GM19099 (cell line): Measurements from ENCODE around the gene NAT16.

Source experiments
- POLR2A ChIP-seq: IDR thresholded peaks from 3 replicates; pipeline ENCODE4 v1.6.1; 2011; ENCODE audit warnings: low read depth; ENCODE audit not compliant: insufficient read length; ENCODE audit errors: extremely low read depth

NAT16 gene

GRCh38 chr7:101208794-101209193, 28.7 kb upstream of the NAT16 start:
- TF ChIP-seq POLR2A = no peak

GRCh38 chr7:101207459-101207858, 27.4 kb upstream of the NAT16 start:
- no peak for TF ChIP-seq POLR2A

- TF ChIP-seq POLR2A = no peak
Measured at GRCh38 chr7:101206665-101207042, 26.6 kb upstream of the NAT16 start.

DNA sequence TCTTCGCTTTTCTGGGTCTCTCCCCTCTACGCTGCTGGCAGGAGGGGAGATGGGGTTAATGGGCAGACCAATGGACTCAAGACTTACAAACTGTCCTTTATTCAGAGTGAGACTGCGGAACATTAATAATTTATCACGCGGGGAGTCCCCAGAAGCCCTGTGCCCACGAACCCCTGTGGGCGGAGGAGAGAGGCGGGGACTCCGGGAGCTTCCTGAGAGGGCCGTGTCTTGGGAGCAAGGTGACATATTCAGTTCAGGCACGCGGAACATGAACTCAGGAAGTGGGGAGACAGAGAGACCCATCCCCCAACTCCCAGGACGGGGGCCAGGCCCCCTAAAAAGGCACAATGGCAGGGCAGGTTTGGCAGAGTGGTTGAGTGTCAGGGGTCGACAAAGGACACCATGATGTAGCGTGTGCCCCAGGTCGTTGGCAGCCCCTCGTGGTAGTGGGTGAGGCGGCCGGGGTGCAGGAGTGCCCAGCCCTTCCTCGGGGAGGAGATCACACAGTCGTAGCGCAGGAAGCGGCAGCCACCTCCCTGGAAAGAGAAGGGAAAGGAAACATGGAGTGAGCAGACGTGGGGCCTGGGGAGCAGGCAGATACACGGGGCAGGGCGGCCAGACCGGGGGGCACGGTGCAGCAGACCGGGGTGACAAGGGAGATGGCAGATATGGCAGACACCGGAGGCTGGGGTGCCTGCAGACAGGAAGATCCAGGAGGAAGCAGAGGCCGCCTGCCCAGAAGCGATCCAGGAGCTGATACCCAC, 26.0 kb upstream of the NAT16 start:
- TF ChIP-seq POLR2A = no peak

GRCh38 chr7:101202603-101202918, 22.5 kb upstream of the NAT16 start:
- no peak for TF ChIP-seq POLR2A

GRCh38 chr7:101201695-101202602, 21.9 kb upstream of the NAT16 start:
- no peak for TF ChIP-seq POLR2A

DNA sequence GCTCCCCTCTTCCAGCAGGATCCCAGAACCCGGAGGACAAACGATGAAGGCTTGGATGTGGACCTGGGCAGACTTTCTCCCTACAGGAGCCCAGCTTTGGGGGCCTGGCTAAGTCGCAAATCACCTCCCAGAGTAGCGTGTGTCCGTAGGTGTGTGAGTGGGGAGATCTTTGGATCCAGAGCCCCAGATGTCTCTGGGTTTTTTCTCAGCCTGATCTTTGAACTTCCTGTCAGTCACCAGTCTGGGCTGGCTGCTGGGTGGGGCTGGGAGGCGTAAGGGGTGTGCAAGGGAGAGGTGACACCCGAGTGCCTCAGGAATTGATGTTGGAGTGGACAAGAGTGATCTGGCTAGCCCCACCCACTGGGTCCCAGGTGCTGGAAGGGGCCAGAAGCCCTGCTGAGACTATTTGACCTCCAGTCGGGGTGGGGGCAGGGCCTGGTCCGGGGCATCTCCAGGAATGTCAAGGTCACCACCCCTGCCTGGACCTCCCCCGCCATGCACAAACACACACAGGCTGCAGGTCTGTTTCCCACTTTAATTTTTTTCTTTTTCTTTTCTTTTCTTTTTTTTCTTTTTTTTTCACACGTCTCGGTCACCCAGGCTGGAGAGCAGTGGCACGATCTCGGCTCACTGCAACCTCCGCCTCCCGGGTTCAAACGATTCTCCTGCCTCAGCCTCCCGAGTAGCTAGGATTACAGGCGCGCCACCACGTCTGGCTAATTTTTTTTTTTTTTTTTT, 20.9 kb upstream of the NAT16 start, which contains the start of gene MOGAT3:
Gene MOGAT3 (minus strand): TSS at position 175 of the 738 bp plus-strand sequence. CDS start 182 bp downstream, outside the sequence.
- TF ChIP-seq POLR2A = no peak

GRCh38 chr7:101200504-101200861, 20.4 kb upstream of the NAT16 start:
- no peak for TF ChIP-seq POLR2A

GRCh38 chr7:101198476-101198875, 18.4 kb upstream of the NAT16 start:
- no peak for TF ChIP-seq POLR2A

- TF ChIP-seq POLR2A = no peak
Measured at GRCh38 chr7:101197991-101198390, 17.9 kb upstream of the NAT16 start.

GRCh38 chr7:101195884-101196283, 15.8 kb upstream of the NAT16 start:
- TF ChIP-seq POLR2A = no peak

DNA sequence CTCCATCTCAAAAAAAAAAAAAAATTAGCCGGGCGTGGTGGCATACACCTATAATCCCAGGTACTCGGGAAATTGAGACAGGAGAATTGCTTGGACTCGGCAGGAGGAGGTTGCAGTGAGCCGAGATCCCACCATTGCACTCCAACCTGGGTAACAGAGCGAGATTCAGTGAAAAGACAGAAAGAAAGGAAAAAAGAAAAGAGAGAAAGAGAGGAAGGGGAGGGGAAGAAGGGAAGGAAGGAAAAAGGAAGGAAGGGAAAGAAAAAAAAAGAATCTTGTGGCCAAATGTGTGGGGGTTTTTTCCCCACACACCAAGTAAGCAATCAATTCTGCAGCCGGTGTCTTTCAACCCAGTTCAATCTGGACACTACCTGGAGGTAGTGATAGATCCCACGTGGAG, 9.0 kb upstream of the NAT16 start:
- no peak for TF ChIP-seq POLR2A

GRCh38 chr7:101186844-101187428, 6.8 kb upstream of the NAT16 start:
- no peak for TF ChIP-seq POLR2A

GRCh38 chr7:101186194-101186593, 6.1 kb upstream of the NAT16 start:
- no peak for TF ChIP-seq POLR2A

- TF ChIP-seq POLR2A = no peak
Measured at GRCh38 chr7:101185258-101185839, 5.3 kb upstream of the NAT16 start.
